Measurements from ENCODE around the gene JAZF1. TPM values are rescaled to one million over a fixed set of nuclear protein-coding genes. Genes with fewer than 3 reads are reported as not detected.

The JAZF1 gene
- total and polyA plus RNA-seq, 9 donors, result 10.4 to 36.0 (median 19.9) TPM

DNA sequence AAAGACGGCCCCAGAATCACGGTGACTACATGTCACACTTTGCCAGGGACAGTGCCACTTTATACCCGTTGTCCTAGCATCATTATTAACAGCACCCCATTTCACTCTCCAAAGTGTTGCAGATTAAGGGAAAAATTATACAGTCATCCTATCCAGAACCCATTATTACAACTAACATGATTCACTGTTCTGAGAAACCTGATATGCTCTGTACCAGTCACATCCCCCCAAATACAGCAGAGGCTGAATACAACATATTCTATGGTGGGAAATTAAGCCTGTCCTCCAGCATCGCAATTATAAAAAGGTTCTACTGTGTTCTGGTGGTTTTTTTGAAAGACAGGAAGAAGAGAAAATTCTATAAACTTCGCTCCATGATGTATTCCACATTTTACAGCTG is 162.1 kb downstream of the JAZF1 start:
- WGBS, 3 donors, result 92 to 94% (median 93%) methylated on average over 5 of the region's 5 CpGs

DNA sequence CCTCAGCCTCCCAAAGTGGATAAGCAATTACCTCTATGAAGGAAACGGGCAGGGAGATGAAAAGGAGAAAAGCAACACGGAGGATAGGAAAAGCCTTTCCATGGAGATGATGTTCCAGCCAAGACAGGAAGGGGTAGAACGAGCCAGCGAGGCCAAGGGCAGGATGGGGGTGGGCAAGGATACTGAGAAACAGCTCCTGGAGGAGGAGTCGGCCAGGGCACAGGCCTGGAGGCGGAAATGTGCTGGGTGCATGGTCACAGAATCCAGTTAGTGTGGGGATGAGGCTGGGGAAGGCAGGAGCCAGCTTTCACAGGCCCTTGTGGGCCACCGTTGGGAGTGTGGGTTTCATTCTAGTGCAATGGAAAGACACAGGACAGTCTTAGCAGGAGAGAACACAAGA is 162.6 kb downstream of the JAZF1 start:
- H3K9me3 ChIP-seq, result no peaks in the 10 kb centered on the region
- WGBS, 3 donors, result 77 to 90% (median 83%) methylated on average over 7 of the region's 7 CpGs
- peaks cover 5% of the 10 kb centered on the region for H3K4me1 ChIP-seq (ENCODE audit: insufficient read depth)
- no peak overlapping the region for H3K4me3 ChIP-seq
- TF ChIP-seq, protein P1, sequence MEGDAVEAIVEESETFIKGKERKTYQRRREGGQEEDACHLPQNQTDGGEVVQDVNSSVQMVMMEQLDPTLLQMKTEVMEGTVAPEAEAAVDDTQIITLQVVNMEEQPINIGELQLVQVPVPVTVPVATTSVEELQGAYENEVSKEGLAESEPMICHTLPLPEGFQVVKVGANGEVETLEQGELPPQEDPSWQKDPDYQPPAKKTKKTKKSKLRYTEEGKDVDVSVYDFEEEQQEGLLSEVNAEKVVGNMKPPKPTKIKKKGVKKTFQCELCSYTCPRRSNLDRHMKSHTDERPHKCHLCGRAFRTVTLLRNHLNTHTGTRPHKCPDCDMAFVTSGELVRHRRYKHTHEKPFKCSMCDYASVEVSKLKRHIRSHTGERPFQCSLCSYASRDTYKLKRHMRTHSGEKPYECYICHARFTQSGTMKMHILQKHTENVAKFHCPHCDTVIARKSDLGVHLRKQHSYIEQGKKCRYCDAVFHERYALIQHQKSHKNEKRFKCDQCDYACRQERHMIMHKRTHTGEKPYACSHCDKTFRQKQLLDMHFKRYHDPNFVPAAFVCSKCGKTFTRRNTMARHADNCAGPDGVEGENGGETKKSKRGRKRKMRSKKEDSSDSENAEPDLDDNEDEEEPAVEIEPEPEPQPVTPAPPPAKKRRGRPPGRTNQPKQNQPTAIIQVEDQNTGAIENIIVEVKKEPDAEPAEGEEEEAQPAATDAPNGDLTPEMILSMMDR (IDR thresholded peaks at IDR 0.05), result no peak
- TF ChIP-seq EP300 (IDR thresholded peaks at IDR 0.05) (no peak), POLR2A (IDR thresholded peaks at IDR 0.05) (no peak)
- H3K27me3 ChIP-seq, result no peaks in the 10 kb centered on the region
- intact Hi-C loops (cut with DNase I), result loop anchor here in 1 of 4 donors (10.0 kb wide), 1 partner anchor 273 kb away; the partner anchor contains the start of gene TAX1BP1
- DNase-seq, result no peak
- no peaks in the 10 kb centered on the region for H3K36me3 ChIP-seq
- no peak overlapping the region for H3K27ac ChIP-seq

More for the DNA sequence above, 162.1 kb downstream of the JAZF1 start:
- no peaks in the 10 kb centered on the region for H3K36me3 ChIP-seq
- H3K9me3 ChIP-seq, result no peaks in the 10 kb centered on the region
- no peak for DNase-seq
- H3K4me1 ChIP-seq (ENCODE audit: insufficient read depth), result peaks cover 5% of the 10 kb centered on the region
- no peak overlapping the region for H3K4me3 ChIP-seq
- TF ChIP-seq EP300 (IDR thresholded peaks at IDR 0.05) (no peak), POLR2A (IDR thresholded peaks at IDR 0.05) (no peak)
- TF ChIP-seq, protein P1 (IDR thresholded peaks at IDR 0.05), result no peak
- H3K27ac ChIP-seq, result no peak overlapping the region
- H3K27me3 ChIP-seq, result no peaks in the 10 kb centered on the region
- intact Hi-C loops (cut with DNase I), result loop anchor here in 1 of 4 donors (10.0 kb wide), 1 partner anchor 274 kb away; the partner anchor contains the start of gene TAX1BP1

DNA sequence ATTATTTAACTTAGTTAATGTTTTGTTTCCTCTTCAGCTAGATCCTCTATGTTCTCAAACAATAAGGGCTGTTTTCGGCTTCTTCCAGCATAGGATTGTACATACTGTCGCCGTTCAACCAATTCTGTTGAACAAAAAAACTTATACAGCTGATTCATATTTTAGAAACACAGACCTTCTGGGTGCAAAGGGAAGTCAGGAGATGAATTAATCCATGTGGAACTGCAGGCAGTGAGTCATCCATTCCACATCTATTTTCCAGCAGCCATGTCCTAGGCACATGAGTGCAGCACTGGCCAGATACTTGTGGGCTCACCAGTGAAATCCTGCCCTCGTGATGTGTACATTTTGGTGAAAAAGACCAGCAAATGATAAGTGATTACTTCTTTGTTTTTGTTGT is 163.2 kb downstream of the JAZF1 start:
- no peaks in the 10 kb centered on the region for H3K9me3 ChIP-seq
- H3K36me3 ChIP-seq, result no peaks in the 10 kb centered on the region
- 54 to 78% (median 61%) methylated on average over 4 of the region's 4 CpGs for WGBS, 3 donors
- peaks cover 5% of the 10 kb centered on the region for H3K4me1 ChIP-seq (ENCODE audit: insufficient read depth)
- no peak for DNase-seq
- intact Hi-C loops (cut with DNase I), result loop anchor here in 1 of 4 donors (10.0 kb wide), 1 partner anchor 273 kb away; the partner anchor contains the start of gene TAX1BP1
- H3K27ac ChIP-seq, result no peak overlapping the region
- no peak overlapping the region for H3K4me3 ChIP-seq
- TF ChIP-seq, protein P1 (IDR thresholded peaks at IDR 0.05), result no peak
- TF ChIP-seq EP300 (IDR thresholded peaks at IDR 0.05), result no peak
- TF ChIP-seq POLR2A (IDR thresholded peaks at IDR 0.05), result no peak
- no peaks in the 10 kb centered on the region for H3K27me3 ChIP-seq

DNA sequence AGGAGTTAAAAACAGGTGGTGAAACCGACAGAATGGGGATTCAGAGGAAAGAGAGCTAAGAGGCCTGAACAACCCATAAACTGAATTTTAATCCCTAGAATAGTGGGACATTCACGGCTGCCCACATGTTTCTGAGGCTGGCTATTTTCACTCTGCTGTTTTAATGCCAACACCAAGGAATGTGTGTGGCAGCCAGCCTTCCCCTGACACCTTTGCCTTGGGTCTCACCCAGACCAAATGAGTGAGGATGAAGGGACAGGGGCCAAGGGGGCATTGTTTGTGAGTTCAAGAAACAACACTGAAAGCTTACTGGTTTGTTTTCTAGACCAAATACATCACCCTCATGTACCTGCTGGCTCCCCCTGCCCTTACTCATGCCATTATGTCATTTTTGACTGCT is 164.3 kb downstream of the JAZF1 start:
- DNase-seq, result no peak
- no peak overlapping the region for H3K27ac ChIP-seq
- no peak for TF ChIP-seq POLR2A (IDR thresholded peaks at IDR 0.05)
- TF ChIP-seq, protein P1 (IDR thresholded peaks at IDR 0.05), result no peak
- no peak for TF ChIP-seq EP300 (IDR thresholded peaks at IDR 0.05)
- peaks cover 2% of the 10 kb centered on the region for H3K4me1 ChIP-seq (ENCODE audit: insufficient read depth)
- no peak overlapping the region for H3K4me3 ChIP-seq
- intact Hi-C loops (cut with DNase I), result loop anchor here in 1 of 4 donors (10.0 kb wide), 1 partner anchor 271 kb away; the partner anchor contains the start of gene TAX1BP1
- WGBS, 3 donors, result 81 to 90% (median 89%) methylated on average over 2 of the region's 2 CpGs
- no peaks in the 10 kb centered on the region for H3K36me3 ChIP-seq
- no peaks in the 10 kb centered on the region for H3K9me3 ChIP-seq
- no peaks in the 10 kb centered on the region for H3K27me3 ChIP-seq
